Sigmoid colon (tissue), 4 donors: ENCODE measurements around the gene CEACAM18.

Source experiments
- EP300 ChIP-seq, 4 donors: sonication (generic); formaldehyde crosslinking; IDR thresholded peaks; one replicate each; pipeline ENCODE4 v1.6.1; 2017; ENCODE audit warnings: antibody characterized with exemption in 4 of 4
- POLR2A ChIP-seq, 2 donors: fragments of 450-650 bp; IDR thresholded peaks; one replicate each; pipeline ENCODE4 v1.6.1; 2016; ENCODE audit warnings: antibody characterized with exemption in 2 of 2, mild to moderate bottlenecking in 2 of 2, moderate library complexity in 2 of 2
- TF ChIP-seq, protein P1 (sequence below), 4 experiments: fragments of 450-650 bp in 3 of 4; fragments of 200-600 bp in 1 of 4; IDR thresholded peaks; one replicate each; pipeline ENCODE4 v1.5.1; 2016 to 2019; ENCODE audit warnings: antibody characterized with exemption in 4 of 4, mild to moderate bottlenecking in 3 of 4, moderate library complexity in 2 of 4

DNA sequence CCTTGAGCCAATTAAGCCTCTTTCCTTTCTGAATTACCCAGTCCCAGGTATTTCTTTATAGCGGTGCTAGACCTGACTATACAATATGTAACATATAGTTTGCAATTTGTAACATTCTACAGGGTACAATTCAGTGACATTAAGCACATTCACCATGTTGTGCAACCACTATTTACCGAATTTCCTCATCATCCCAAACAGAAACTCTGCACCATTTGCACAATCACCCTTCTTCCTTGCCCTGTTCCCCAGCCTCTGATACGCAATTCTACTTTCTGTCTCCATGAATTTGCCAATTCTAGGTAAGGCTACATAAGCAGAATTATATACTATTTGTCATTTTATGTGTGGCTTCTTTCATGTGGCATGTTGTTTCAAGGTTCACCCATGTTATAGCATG lies 47.2 kb upstream of the CEACAM18 start:
- TF ChIP-seq, protein P1, sequence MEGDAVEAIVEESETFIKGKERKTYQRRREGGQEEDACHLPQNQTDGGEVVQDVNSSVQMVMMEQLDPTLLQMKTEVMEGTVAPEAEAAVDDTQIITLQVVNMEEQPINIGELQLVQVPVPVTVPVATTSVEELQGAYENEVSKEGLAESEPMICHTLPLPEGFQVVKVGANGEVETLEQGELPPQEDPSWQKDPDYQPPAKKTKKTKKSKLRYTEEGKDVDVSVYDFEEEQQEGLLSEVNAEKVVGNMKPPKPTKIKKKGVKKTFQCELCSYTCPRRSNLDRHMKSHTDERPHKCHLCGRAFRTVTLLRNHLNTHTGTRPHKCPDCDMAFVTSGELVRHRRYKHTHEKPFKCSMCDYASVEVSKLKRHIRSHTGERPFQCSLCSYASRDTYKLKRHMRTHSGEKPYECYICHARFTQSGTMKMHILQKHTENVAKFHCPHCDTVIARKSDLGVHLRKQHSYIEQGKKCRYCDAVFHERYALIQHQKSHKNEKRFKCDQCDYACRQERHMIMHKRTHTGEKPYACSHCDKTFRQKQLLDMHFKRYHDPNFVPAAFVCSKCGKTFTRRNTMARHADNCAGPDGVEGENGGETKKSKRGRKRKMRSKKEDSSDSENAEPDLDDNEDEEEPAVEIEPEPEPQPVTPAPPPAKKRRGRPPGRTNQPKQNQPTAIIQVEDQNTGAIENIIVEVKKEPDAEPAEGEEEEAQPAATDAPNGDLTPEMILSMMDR (IDR thresholded peaks at IDR 0.05): no peak
- TF ChIP-seq POLR2A (IDR thresholded peaks at IDR 0.05) (no peak), EP300 (IDR thresholded peaks at IDR 0.05) (peak in 1 of 4 donors; percentile 16)
